Left lung (tissue), 10 donors: ENCODE data around the gene PHOX2A. TPM values are rescaled to one million over a fixed set of nuclear protein-coding genes. Genes with fewer than 3 reads are reported as not detected.

Experiments
- ATAC-seq: fragments of 200-7000 bp; cut with Tn5 transposase; one replicate; pipeline ENCODE4 v1.9.1; 2020; ENCODE audit warnings: moderate library complexity
- DNase-seq, 4 donors: peaks; one replicate each; pipeline ENCODE4 v3.0.0-alpha.2; 2013 to 2020
- H3K27ac ChIP-seq, 2 donors: fragments of 200-600 bp; sonication (generic) in 1 of 2; one replicate each; pipeline versions ENCODE4 v1.5.0 to v1.8.0; 2020 to 2021
- H3K27me3 ChIP-seq, 2 donors: fragments of 200-600 bp; sonication (generic) in 1 of 2; one replicate each; pipeline versions ENCODE4 v1.5.0 to v1.8.0; 2020 to 2021
- H3K36me3 ChIP-seq, 2 donors: fragments of 200-600 bp; sonication (generic) in 1 of 2; one replicate each; pipeline versions ENCODE4 v1.5.0 to v1.8.0; 2020 to 2021
- H3K4me1 ChIP-seq, 2 donors: fragments of 200-600 bp; one replicate each; pipeline ENCODE4 v1.8.0; 2021
- H3K4me3 ChIP-seq, 2 donors: fragments of 200-600 bp; sonication (generic) in 1 of 2; one replicate each; pipeline versions ENCODE4 v1.5.0 to v1.8.0; 2020 to 2021; ENCODE audit warnings: mild to moderate bottlenecking in 1 of 2
- H3K9me3 ChIP-seq, 2 donors: fragments of 200-600 bp; sonication (generic) in 1 of 2; one replicate each; pipeline versions ENCODE4 v1.5.0 to v1.8.0; 2020 to 2021
- CTCF ChIP-seq, 2 donors: fragments of 200-600 bp; sonication (generic) in 1 of 2; IDR thresholded peaks; one replicate each; pipeline versions ENCODE4 v1.5.0 to v1.8.0; 2021; ENCODE audit warnings: antibody characterized with exemption in 2 of 2
- intact Hi-C, 2 donors: fragments of 100-400 bp; cut with DNase I; formaldehyde crosslinking; loops; one replicate each; pipeline versions ENCODE4 v1.11.2 to v1.14.2; 2022
- polyA plus RNA-seq, 6 donors: library from polyadenylated mRNA; unstranded; fragments of 120-200 nt; gene quantifications; one replicate each; pipeline ENCODE4 v1.2.1, GENCODE V29; 2013; ENCODE audit not compliant: insufficient read length in 6 of 6
- total RNA-seq, 2 donors: library from RNA; stranded (reverse); fragmentation: NEBNext Ultra II Directional; extraction: Animal tissue kit (Norgen Biotek cat#: 25700); gene quantifications; one replicate each; pipeline ENCODE4 v1.2.1, GENCODE V29; 2021
- donor health status: DM: no; HTN: yes; CAD: no.
- donor health status: DM: no; HTN: no; CAD: no.

PHOX2A gene
- total and polyA plus RNA-seq, 8 donors, result not detected

DNA sequence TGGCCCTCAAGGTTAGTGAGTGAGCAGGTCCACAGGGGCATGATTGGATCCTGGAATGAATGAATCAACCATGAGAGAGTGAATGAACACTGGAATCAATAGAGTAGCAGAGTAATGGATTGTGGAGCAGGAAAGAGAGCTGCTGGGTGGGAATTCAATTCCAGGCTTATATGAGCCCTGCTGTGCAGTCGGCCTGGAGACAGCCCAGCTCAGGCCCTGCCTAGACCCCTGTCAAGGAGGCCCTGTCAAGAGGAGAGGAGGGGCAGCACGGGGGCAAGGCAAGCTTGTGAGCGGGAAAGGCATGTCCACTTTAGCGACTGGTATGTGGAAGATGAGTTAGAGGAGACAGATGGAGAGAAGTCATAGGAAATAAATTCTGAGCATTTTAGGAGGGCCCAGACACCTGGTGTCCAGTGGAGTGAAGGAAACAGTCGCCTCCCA lies 53.3 kb downstream of the PHOX2A start:
- Histone ChIP-seq H3K9me3 (no peaks in the 10 kb centered on the region), H3K27ac (no peak overlapping the region)
- ATAC-seq, result no peak

DNA sequence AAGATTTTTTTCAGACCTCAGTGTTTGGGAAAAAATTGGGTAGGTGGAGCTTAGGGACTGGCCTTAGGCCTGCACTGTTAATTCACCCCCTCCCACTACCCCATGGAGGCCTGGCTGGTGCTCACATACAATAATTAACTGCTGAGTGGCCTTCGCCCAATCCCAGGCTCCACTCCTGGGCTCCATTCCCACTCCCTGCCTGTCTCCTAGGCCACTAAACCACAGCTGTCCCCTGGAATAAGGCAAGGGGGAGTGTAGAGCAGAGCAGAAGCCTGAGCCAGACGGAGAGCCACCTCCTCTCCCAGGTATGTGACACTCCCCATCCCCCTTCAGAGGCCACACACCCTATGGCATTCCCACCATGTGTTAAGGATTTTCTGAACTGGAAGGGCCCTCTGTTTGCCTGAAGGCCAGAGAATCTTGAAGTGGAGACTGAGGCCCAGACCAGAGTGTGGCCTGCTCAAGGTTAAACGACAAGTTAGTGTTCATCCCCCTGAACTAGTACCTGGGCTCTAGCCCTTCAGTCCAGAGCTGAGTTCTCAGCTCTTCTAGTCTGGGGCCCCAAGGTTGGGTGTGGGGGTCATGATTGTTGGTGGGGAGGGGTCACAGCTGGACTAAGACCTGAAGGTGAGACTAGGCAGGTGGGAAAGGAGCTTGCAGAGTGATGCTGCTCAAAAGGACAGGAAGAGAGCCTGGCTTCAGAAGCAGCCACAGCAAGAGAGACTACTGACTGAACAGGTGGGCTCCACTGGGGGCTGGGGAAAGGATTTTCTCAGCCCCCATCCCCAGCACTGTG lies 54.3 kb downstream of the PHOX2A start:
- peak overlapping the region; percentile 60 to 65 for H3K27ac ChIP-seq
- no peaks in the 10 kb centered on the region for H3K27me3 ChIP-seq
- H3K4me1 ChIP-seq, result peaks cover 0 to 11% of the 10 kb centered on the region in 2 donors
- intact Hi-C loops, result no loop called here
- H3K9me3 ChIP-seq, result no peaks in the 10 kb centered on the region
- H3K36me3 ChIP-seq, result no peaks in the 10 kb centered on the region
- no peak overlapping the region for H3K4me3 ChIP-seq
- DNase-seq (peak in 3 of 4 donors; percentile 84 to 95 (median 88)), ATAC-seq (peak; percentile 89)
- TF ChIP-seq CTCF (IDR thresholded peaks at IDR 0.05), result no peak

More for the DNA sequence above, 53.3 kb downstream of the PHOX2A start:
- H3K4me3 ChIP-seq, result no peak overlapping the region
- H3K27me3 ChIP-seq, result no peaks in the 10 kb centered on the region
- DNase-seq, result no peak
- no peaks in the 10 kb centered on the region for H3K36me3 ChIP-seq
- peaks cover 0 to 11% of the 10 kb centered on the region in 2 donors for H3K4me1 ChIP-seq
- intact Hi-C loops, result no loop called here
- no peak for TF ChIP-seq CTCF (IDR thresholded peaks at IDR 0.05)

Other genes with a start within 250 kb of the PHOX2A start
- 10 to 100 TPM; 15.2 to 20.1 TPM for gene IL18BP, start 245.3 kb downstream of the PHOX2A start, total RNA-seq
- 10 to 100 TPM in 4 of 6 donors, 1 to 10 TPM in 2; 8.9 to 16.6 (median 10.5) TPM for gene IL18BP, start 245.3 kb downstream of the PHOX2A start, polyA plus RNA-seq
- gene NUMA1, start 163.6 kb downstream of the PHOX2A start, total RNA-seq, result 100 to 1,000 TPM; 144 to 174 TPM
- gene NUMA1, start 163.6 kb downstream of the PHOX2A start, polyA plus RNA-seq, result 100 to 1,000 TPM; 319 to 365 (median 349) TPM
- 10 to 100 TPM in 1 of 2 donors, 1 to 10 TPM in 1; 6.7 to 13.0 TPM for gene LRRC51, start 163.3 kb downstream of the PHOX2A start, total RNA-seq
- 10 to 100 TPM; 20.0 to 29.7 (median 21.4) TPM for gene LRRC51, start 163.3 kb downstream of the PHOX2A start, polyA plus RNA-seq
- gene LAMTOR1, start 140.9 kb downstream of the PHOX2A start, total RNA-seq, result 100 to 1,000 TPM; 101 to 118 TPM
- 100 to 1,000 TPM in 5 of 6 donors, 10 to 100 TPM in 1; 92.5 to 116 (median 112) TPM for gene LAMTOR1, start 140.9 kb downstream of the PHOX2A start, polyA plus RNA-seq
- gene TOMT, start 138.3 kb downstream of the PHOX2A start, total RNA-seq, result not detected
- gene TOMT, start 138.3 kb downstream of the PHOX2A start, polyA plus RNA-seq, result not detected
- gene ANAPC15, start 131.5 kb downstream of the PHOX2A start, total RNA-seq, result 10 to 100 TPM; 27.1 to 29.3 TPM
- 10 to 100 TPM; 38.6 to 52.6 (median 41.7) TPM for gene ANAPC15, start 131.5 kb downstream of the PHOX2A start, polyA plus RNA-seq
- gene FOLR3, start 108.5 kb downstream of the PHOX2A start, total RNA-seq, result 10 to 100 TPM in 1 of 2 donors, under 1 TPM in 1; 0.32 to 15.6 TPM
- gene FOLR3, start 108.5 kb downstream of the PHOX2A start, polyA plus RNA-seq, result 1 to 10 TPM; 1.1 to 3.2 (median 2.0) TPM
- 100 to 1,000 TPM in 1 of 2 donors, 10 to 100 TPM in 1; 80.8 to 409 TPM for gene FOLR1, start 52.0 kb downstream of the PHOX2A start, total RNA-seq
- gene FOLR1, start 52.0 kb downstream of the PHOX2A start, polyA plus RNA-seq, result 10 to 100 TPM; 53.5 to 88.6 (median 64.4) TPM
- gene FOLR2, start 27.4 kb downstream of the PHOX2A start, total RNA-seq, result 10 to 100 TPM; 20.9 to 50.2 TPM
- 10 to 100 TPM; 14.5 to 20.4 (median 17.3) TPM for gene FOLR2, start 27.4 kb downstream of the PHOX2A start, polyA plus RNA-seq
- gene INPPL1, start 19.4 kb downstream of the PHOX2A start, total RNA-seq, result 100 to 1,000 TPM; 159 to 201 TPM
- 100 to 1,000 TPM; 140 to 218 (median 165) TPM for gene INPPL1, start 19.4 kb downstream of the PHOX2A start, polyA plus RNA-seq
- 10 to 100 TPM; 28.2 to 36.6 TPM for gene CLPB, start 190.4 kb upstream of the PHOX2A start, total RNA-seq
- gene CLPB, start 190.4 kb upstream of the PHOX2A start, polyA plus RNA-seq, result 10 to 100 TPM; 10.1 to 13.2 (median 10.9) TPM